HG03439 (cell line): ENCODE results near the gene TBCK.
"Not testable (repeated sequence)": the region's sequence is repeated elsewhere in the genome, so short reads cannot be mapped to it uniquely, and the experiment has no call there.

Experiments
- ATAC-seq: cut with Tn5 transposase; IDR thresholded peaks from one replicate; pipeline ENCODE4 v1.9.1; 2021; ENCODE audit warnings: mild to moderate bottlenecking, moderate library complexity; ENCODE audit not compliant: unreplicated experiment

The TBCK gene

DNA sequence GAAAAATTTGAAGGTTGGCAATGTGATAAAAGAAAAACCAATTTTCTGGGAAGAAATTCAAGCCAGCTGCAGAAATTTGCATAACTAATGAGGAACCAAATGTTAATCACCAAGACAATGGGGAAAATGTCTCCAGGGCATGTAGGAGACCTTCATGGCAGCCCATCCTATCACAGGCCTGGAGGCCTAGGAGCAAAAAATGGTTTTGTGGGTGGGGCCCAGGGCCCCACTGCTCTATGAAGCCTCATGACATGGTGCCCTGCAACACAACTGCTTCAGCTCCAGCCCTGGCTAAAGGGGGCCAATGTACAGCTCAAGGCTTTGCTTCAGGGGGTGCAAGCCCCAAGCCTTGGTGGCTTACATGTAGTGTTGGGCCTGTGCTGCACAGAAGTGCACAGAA lies 184.0 kb downstream of the TBCK start:
- no peak for ATAC-seq

DNA sequence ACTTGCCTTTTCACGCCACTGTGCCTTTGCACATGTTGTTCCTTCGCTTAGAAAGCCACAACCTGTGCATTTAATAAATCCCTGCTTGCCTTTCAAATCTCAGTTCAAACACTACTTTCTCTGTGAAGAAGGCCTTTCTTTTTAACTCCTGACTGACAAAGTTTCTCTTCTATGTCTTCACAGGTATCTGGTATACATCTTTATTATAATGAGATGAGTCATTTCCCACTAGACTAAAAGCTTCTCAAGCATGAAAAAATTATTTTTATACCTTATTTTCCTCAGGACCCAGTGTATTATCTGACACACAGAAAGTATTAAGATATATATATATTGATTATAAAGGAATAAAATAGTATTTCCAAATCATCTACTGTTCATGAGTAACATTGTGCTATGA lies 189.9 kb downstream of the TBCK start:
- no peak for ATAC-seq

DNA sequence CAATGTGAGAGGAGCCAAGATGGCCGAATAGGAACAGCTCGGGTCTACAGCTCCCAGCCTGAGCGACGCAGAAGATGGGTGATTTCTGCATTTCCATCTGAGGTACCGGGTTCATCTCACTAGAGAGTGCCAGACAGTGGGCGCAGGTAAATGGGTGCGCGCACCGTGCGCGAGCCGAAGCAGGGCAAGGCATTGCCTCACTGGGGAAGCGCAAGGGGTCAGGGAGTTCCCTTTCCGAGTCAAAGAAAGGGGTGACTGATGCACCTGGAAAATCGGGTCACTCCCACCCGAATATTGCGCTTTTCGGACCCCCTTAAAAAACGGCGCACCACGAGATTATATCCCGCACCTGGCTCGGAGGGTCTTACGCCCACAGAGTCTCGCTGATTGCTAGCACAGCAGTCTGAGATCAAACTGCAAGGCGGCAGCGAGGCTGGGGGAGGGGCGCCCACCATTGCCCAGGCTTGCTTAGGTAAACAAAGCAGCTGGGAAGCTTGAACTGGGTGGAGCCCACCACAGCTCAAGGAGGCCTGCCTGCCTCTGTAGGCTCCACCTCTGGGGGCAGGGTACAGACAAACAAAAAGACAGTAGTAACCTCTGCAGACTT lies 196.0 kb downstream of the TBCK start:
- ATAC-seq, result not testable (repeated sequence)

DNA sequence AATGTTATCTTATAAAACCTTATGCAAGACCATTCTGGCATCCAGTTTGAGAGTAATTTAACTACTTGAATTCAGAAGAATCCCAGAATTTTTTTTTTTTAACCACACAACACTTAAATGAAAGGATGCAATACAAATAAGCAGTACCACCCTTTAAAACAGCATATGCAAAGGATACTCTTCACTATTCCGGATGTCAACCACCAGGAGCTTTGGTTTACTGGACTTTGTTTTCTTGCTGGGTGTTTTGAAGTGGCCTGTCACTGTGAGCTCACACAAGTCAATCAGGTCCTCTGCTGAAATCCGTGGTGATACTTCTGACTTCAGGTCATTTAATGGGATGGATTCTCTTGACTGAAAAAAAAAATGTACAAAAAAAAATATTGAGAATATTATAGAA lies 200.0 kb downstream of the TBCK start:
- no peak for ATAC-seq

DNA sequence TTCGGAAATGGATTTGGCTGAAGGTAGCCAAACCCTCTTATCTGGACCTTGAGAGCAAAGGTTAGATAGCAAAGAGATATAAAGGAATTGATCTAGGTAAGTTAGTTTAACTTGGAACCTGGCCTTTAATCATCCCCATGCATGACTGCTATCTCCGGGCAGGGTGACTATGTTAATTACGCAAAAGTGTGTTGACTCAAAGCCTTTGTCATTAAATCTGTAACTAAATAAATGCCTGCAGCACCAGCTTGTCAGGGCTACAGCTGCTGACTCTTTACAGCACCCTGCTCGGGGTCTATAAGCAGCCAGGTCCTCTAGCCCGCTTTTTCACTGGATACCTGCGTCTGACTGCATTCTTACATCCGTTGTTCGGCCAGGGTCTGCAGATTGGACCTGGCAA lies 201.7 kb downstream of the TBCK start:
- no peak for ATAC-seq

DNA sequence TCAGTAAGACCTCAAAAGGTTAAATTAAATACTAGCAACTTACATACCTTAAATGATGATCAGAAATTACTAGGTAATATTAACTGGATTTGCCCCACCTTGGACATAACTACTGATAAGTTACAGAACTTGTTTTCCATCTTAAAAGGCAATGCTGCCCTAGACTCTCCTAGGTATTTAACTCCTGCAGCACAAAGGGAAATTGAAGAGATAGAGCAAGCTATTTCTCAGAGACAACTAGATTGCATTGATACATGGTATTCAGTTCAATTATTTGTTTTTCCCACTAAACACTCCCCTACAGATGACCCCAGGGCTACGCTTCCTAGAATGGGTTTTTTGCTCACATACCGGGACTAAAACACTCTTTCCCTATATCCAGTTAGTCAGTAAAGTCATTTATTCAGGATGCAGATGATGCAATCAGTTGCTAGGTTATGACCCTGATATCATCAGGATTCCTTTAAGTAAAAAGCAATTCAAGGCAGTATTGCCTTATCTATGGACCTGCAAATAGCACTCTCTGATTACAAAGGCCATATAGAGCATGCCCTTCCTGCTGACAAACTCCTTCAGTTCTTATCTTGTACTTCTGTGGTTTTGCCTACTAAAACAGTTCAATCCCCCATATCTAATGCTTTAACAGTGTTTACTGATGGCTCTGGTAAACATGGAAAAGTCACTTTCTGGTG lies 204.1 kb downstream of the TBCK start:
- not testable (repeated sequence) for ATAC-seq

DNA sequence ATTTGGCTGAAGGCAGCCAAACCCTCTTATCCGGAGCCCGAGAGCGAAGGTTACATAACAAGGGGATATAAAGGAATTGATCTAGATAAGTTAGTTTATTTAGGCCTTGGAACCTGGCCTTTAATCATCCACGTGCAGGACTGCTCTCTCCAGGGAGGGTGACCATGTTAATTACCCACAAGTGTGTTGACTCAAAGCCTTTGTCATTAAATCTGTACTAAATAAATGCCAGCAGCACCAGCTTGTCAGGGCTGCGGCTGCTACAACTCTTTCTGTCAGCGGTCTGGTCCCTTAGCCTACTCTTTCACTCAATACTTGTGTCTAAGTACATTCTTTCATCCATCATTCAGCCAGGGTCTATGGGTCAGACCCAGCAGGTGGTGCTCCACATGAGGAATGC lies 206.1 kb downstream of the TBCK start:
- ATAC-seq, result no peak

DNA sequence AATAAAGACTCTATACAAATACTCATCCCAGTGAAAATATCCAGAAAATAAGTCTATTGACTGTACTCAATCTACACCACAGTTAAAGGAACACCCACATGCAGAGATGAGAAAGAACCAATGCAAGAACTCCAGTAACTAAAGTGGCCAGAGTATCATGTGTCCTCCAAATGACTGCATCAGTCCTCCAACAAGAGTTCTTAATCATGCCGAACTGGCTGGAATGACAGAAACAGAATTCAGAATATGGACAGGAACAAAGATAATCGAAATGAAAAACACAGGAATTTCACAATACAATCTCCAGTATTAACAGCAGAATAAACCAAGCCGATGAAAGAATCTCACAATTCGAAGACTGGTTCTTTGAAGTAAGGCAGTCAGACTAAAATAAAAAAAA lies 210.3 kb downstream of the TBCK start:
- ATAC-seq, result no peak

DNA sequence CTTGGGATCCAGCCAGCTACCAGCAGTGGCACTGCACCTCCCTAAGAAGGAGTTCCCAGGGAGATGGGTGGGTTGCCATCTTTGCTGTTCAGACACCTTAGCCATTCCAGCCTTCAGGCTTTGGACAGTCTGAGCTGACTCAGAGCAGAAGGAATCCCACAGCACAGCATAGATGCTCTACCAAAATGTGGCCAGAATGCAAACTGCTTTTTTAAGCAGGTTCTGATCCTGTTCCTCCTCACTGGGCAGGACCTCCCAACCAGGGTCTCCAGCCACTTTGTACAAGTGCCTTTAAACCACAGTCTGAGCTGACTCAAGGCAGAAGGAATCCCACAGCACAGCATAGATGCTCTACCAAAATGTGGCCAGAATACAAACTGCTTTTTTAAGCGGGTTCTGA lies 211.7 kb downstream of the TBCK start:
- ATAC-seq, result no peak

DNA sequence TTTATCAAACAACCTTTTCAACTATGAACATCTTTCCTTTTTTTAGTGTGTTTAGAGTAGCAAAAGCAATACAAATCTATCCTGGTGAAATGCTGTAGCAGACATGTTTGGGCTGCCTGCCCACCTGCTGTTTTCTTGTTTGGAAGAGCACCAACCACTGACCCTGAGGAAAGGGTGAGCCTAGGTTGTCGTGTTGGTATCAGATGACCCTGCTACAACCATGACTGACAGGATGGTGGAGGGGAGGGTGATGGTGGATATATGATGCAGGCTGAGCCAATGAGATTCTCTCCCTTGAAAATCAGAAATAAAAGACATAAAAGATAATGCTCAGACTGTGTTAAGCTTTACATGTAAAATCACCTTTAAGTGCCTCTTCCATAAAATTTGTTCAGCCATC lies 219.6 kb downstream of the TBCK start:
- no peak for ATAC-seq

DNA sequence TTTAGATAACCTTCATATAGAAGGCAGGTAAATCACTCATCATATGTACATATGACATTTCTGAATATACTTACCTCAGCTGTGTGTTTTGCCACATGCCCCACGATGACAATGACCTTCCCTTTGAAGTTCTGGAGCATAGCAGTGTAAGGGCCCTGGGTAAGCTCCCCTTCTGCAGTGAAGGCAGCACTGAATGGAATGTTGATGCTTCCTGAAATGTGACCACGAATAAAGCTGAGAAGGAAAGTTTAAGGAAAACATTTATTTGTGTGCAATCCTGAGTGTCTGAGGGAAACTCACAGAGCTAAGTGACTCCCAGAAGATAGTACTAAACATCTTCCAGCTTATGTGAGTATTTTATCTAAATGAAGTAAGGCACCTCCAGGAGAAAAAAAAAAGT lies 220.6 kb downstream of the TBCK start:
- ATAC-seq, result no peak

DNA sequence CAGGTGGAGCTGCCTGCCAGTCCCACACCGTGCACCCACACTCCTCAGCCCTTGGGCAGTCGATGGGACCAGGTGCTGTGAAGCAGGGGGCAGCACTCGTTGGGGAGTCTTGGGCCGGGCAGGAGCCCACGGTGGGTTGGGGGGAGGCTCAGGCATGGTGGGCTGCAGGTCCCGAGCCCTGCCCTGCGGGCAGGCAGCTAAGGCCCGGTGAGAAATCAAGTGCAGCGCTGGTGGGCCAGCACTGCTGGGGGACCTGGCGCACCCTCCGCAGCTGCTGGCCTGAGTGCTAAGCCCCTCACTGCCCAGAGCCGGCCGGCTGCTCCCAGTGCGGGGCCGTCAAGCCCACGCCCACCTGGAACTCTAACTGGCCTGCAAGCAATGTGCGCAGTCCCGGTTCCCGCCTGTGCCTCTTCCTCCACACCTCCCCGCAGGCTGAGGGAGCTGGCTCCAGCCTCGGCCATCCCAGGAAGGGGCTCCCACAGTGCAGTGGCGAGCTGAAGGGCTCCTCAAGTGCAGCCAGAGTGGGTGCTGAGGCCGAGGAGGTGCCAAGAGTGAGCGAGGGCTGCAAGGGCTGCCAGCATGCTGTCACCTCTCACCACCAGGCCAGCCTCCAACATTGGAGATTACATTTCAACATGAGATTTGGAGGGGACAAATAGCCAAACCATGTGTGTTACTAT lies 223.5 kb downstream of the TBCK start:
- no peak for ATAC-seq

DNA sequence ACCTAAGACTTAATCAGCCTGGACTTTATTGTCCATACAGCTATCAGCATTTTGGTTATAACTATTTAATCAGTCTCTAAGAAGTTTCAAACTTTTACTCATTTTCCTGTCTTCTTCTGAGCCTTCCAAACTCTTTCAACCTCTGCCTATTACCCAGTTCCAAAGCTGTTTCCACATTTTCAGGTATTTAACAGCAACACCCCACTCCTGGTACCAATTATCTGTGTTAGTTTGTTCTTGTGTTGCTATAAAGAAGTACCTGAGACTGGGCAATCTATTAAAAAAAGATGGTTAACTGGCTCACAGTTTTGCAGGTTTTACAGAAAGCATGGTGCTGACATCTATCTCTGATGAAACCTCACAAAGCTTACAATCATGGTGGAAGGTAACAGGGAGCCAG lies 225.2 kb downstream of the TBCK start:
- ATAC-seq, result no peak

DNA sequence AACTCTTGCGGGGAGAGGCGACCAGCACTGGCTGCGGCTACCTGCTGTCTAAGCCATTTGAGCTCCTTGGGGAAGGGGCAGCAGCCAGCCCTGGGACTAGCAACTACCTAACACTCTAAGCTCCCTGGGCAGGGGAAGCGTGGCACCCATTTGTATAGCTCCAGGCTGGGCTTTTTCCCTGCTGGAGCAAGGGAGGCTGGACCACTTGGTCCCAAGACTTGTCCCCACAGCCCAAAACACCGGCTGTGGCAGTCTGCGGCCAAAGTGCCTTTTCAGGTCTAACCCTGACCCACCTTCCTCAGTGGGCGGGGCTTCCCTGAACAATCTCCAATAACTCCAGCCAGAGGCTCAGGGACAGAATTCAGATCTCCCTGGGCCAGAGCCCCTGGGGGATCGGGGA lies 232.9 kb downstream of the TBCK start:
- no peak for ATAC-seq

DNA sequence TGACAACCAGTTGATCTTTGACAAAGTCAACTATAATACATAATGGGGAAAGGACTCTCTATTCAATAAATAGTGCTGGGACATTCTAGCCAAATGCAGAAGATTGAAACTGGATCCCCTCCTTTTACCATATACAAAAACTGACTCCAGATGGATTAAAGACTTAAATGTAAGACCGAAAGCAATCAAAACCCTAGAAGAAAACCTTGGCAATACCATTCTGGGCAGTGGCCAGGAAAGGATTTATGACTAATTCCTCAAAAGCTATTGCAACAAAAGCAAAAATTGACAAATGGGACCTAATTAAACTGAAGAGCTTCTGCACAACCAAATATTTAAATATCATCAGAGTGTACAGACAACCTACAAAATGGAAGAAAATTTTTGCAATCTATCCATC lies 235.6 kb downstream of the TBCK start:
- ATAC-seq, result no peak

DNA sequence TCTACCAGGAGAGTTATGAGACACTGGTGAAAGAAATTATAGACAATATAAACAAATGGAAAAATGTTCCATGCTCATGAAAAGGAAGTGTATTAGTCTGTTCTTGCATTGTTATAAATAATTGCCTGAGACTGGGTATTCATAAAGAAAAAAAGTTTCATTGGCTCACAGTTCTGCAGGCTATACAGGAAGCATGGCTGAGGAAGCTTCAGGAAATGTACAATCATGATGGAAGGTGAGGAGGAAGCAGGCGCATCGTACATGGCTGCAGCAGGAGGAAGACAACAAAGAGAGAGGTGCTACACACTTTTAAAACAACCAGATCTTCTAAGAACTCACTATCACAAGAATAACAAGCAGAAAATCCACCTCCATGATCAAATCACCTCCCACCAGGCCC lies 236.4 kb downstream of the TBCK start:
- ATAC-seq, result no peak

DNA sequence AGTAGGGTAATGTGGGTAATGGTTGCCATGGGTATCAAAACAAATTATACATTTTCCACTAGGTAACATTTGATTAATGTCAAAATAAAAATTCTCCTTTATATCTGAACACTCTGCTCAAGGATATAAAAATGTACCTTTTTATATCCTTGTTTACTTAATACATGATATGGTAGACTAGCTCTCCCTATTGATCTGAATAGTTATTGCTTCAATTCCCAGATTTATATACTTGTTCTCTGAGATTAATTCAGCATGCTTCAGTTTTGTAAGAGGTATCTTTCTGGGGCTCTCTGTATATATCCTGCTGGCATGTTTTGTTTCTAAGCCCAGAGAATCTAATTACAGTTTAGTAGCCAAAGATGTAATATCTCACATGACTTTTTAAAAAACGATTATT lies 251.0 kb downstream of the TBCK start:
- ATAC-seq, result no peak

DNA sequence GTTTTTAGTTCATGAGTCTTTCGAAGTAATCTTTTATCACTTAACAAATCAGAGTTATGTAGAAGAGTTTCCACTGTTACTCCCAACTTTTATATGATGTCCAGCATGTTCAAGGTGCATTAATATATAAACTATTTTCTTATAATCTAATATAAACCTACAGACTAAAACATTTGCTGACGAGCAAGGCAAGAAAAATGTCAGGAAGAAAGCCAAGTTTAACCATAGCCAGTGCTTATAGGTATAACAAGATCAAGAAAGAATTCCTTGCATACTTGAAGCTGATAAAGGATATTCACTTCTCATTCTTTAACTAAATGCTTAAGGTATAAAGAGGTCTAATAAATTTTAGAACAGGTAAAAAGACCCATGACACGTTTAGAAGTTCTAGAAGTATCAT lies 253.0 kb downstream of the TBCK start:
- ATAC-seq, result no peak

DNA sequence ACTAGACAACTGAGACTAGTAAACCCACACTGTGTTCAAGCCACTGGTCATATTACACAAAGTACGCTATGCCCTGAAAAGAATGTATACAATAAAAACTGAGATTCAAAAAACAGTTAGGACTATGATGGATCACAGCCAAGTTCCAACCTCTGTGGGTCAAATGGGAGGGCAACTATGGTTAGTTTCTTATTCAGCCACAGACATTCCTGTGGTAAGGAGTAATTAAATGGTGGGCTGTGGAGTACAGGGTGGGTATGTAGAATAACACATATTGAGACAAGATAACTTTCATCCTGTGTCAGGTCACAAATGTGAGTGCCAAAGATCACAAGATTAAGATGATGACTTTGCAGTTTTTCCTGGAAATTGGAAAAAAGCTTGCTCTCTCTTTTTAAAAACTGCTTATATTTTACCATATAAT lies 253.5 kb downstream of the TBCK start:
- ATAC-seq, result no peak

DNA sequence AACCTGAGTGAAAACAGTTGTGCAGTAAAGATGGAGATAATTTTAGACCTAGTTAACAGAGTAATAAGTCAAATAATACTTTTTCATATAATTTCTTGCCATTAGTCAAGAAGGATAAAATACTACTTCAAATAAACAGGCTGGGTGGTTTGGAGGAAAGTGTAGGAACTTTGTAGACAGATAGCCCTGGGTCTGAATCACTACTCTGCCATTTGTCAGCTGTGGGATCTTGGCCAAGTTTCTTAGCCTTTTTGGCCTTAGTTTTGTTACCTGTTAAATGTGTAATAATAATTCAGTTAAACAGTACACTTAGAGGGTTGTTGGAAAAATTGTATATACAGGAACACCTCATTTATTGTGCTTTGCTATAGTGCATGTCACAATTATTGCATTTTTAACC lies 257.1 kb downstream of the TBCK start:
- no peak for ATAC-seq

DNA sequence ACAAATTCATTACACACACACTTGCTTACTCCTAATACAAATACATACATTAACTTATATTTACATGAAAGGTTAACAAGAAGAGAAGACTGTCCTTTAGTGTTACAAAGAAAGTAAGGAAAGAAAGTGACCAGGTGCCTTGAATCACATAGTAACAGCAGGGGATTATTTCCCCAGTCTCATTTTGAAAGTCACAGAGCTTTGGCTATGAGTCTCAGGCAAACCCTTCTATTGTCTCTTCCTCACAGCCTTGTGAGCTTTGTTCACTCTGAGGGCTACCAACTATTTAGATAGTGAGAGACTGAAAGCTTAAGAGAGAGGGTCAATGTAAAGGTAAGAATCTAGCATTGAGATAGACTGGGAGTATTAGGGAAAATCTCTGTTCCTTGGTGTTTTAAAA lies 259.1 kb downstream of the TBCK start:
- no peak for ATAC-seq

DNA sequence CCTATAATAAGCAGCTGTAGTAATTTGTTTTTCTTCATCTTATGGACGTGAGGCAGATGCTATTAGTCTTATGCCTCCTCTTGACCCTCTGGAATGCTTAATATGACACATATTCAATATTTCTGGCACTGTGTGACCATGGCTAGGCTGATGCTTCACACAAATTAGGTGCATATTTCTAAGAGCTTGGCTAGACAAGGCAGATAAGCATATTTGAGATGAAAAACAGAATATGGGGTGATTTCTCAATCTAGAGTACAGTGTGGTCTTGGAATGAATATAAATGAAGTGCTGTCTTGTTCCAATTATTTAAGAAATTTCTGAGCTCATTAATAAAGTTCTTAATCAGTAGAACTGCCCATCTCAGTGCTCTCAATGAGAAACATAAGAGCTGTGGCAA lies 264.5 kb downstream of the TBCK start:
- ATAC-seq, result no peak

DNA sequence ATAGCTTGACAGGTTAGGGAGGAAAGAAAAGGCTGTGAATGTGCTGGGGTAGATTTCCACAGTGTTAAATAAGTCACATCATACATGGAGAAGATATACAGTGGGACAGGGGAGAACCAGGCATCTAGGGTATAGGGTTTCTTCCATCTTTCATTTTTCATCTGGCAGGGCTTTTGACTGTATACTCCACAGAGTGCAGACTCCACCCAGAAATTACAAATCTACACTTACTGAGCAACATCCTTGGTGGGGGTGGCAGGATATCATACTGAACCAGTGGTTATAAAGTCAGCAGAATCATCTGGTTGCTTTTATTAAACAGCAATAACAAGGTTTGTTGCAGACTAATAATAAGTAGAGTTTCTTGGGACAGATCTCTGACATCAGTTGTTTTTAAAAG lies 266.5 kb downstream of the TBCK start:
- no peak for ATAC-seq
